Esophagus mucosa (tissue), 1 donor: ENCODE results near the gene TIMP4. TPM values are rescaled to one million over a fixed set of nuclear protein-coding genes. Genes with fewer than 3 reads are reported as not detected.

Experiments
- total RNA-seq: library from RNA; stranded (reverse); gene quantifications from one replicate; pipeline ENCODE4 v1.2.4, GENCODE V29; 2023
- donor health status: DM: yes; HTN: yes; CAD: no.

The TIMP4 gene
- total RNA-seq, 1 donor from 2014 or later, result 1.2 TPM

Other genes starting within 250 kb of the TIMP4 start
- 0.24 TPM for gene SYN2, start 154.5 kb downstream of the TIMP4 start, total RNA-seq
- 13.3 TPM for gene PPARG, start 130.2 kb upstream of the TIMP4 start, total RNA-seq